ENCODE results near the gene NTM. TPM values are rescaled to one million over a fixed set of nuclear protein-coding genes. Genes with fewer than 3 reads are reported as not detected.

Gene NTM
- total and polyA plus RNA-seq, 12 donors = 0.26 to 11.5 (median 4.0) TPM

DNA sequence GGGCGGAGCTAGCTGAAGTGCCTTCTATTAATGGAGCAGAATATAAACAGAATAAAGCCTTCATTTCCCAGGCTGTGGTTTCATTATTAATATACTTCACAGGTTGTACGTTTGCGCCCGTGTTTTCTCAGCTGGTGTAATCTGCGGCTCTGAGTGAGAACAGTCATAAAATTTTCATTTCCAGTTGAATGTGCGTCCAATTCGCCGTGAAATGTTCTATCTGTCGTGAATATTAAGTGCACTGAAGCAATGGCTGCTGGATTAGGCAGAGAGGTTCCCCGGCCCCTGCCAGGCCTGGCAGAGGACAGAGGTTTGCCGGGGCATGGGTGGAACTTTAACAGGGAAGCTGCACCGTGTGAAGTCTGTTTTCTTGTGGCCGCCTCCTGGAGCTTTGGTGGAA, 874.4 kb downstream of the NTM start:
- Histone ChIP-seq H3K27me3 (no peaks in the 10 kb centered on the region), H3K27ac (no peak overlapping the region), H3K36me3 (replicated peaks in 1 of 2) (no peaks in the 10 kb centered on the region), H3K4me1 (replicated peaks in 1 of 2) (no peaks in the 10 kb centered on the region), H3K9me3 (replicated peaks in 1 of 3) (no peaks in the 10 kb centered on the region), H3K4me3 (no peak overlapping the region)
- 78 to 91% (median 87%) methylated on average over 13 of the region's 13 CpGs for WGBS, 4 donors
- no peak for DNase-seq
- TF ChIP-seq POLR2A (IDR thresholded peaks at IDR 0.05) (no peak), CTCF (IDR thresholded peaks at IDR 0.05) (no peak)
- intact Hi-C loops (cut with DNase I) = no loop called here

GRCh38 chr11:132245403-132246385, 875.3 kb downstream of the NTM start:
- Histone ChIP-seq H3K27ac (no peak overlapping the region), H3K27me3 (no peaks in the 10 kb centered on the region), H3K4me1 (replicated peaks in 1 of 2) (no peaks in the 10 kb centered on the region), H3K9me3 (replicated peaks in 1 of 3) (no peaks in the 10 kb centered on the region), H3K36me3 (replicated peaks in 1 of 2) (no peaks in the 10 kb centered on the region), H3K4me3 (no peak overlapping the region)
- intact Hi-C loops (cut with DNase I) = no loop called here
- 81 to 88% (median 85%) methylated on average over 31 to 33 of the region's 33 CpGs for WGBS, 4 donors
- DNase-seq = no peak
- TF ChIP-seq CTCF (IDR thresholded peaks at IDR 0.05) (no peak), POLR2A (IDR thresholded peaks at IDR 0.05) (no peak)

DNA sequence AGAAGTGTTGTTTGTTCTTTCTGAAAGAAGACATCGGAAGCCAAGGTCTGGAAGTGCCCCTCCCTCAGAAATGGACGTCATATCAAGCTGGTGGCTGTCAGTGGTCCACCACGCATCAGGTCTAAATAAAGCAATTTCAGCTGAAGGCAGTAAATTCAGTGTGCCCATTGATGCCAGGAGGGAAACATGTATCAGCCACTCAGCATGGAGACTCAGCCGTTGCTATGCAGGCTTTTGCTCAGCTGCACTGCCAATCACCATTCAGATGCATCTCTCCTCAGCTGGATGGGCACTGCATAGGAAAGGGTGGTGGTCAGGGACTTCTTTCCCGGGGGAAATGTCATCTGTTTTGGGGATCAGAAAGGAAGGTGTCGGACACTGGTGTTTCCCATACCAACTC, 878.2 kb downstream of the NTM start:
- no peaks in the 10 kb centered on the region for H3K36me3 ChIP-seq (replicated peaks in 1 of 2)
- H3K27ac ChIP-seq = no peak overlapping the region
- 72 to 85% (median 78%) methylated on average over 6 of the region's 6 CpGs for WGBS, 4 donors
- no peaks in the 10 kb centered on the region for H3K4me1 ChIP-seq (replicated peaks in 1 of 2)
- H3K4me3 ChIP-seq = no peak overlapping the region
- TF ChIP-seq POLR2A (IDR thresholded peaks at IDR 0.05) = no peak
- intact Hi-C loops (cut with DNase I) = no loop called here
- H3K27me3 ChIP-seq = no peaks in the 10 kb centered on the region
- no peaks in the 10 kb centered on the region for H3K9me3 ChIP-seq (replicated peaks in 1 of 3)
- no peak for DNase-seq

DNA sequence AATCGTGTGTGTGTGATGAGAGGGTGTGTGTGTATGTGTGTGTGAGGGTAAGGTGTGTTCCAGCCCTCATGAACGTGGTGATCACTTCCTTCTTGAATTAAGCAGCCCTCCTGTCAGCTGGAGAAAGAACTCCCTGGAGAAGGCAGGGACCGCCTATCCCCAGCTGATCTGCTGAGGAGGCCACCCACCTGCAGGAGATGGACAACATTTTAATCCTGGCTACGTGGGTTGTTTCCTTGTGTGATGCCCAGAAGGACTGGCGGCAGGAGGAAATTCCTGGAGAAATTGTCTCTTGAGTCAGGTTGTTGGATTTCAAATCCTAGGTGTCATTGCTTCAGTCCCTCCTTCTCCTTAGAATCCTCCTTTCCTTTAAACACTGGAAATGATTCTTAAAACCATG, 878.8 kb downstream of the NTM start:
- Histone ChIP-seq H3K36me3 (replicated peaks in 1 of 2) (no peaks in the 10 kb centered on the region), H3K4me3 (no peak overlapping the region), H3K27ac (no peak overlapping the region), H3K27me3 (no peaks in the 10 kb centered on the region), H3K9me3 (replicated peaks in 1 of 3) (no peaks in the 10 kb centered on the region), H3K4me1 (replicated peaks in 1 of 2) (no peaks in the 10 kb centered on the region)
- DNase-seq = no peak
- WGBS, 4 donors = 54 to 67% (median 60%) methylated on average over 4 to 5 of the region's 5 CpGs
- TF ChIP-seq CTCF (IDR thresholded peaks at IDR 0.05) (no peak), POLR2A (IDR thresholded peaks at IDR 0.05) (no peak)
- intact Hi-C loops (cut with DNase I) = no loop called here

Data from adrenal gland (tissue), 12 donors.